A549 (cell line): ENCODE results near the gene ATP13A5. TPM values are rescaled to one million over a fixed set of nuclear protein-coding genes. Genes with fewer than 3 reads are reported as not detected.

ENCODE experiments used
- ATAC-seq, 2 experiments: fragments of 200-7000 bp in 1 of 2; fragments of >200 bp in 1 of 2; cut with Nextera tagmentation in 1 of 2; cut with Tn5 transposase in 1 of 2; 3 replicates each; pipeline versions ENCODE4 v1.8.0 to v1.9.1; 2018 to 2020; ENCODE audit warnings: mild to moderate bottlenecking in 1 of 2, moderate library complexity in 1 of 2
- CTCF ChIA-PET: fragments of 300-600 bp; sonication (Branson Sonifier 250); formaldehyde crosslinking; extraction: SDS; loops from one replicate; lab custom pipeline; 2021; ENCODE audit warnings: antibody characterized with exemption, inconsistent platforms; lab: Yijun Ruan, JAX
- POLR2A ChIA-PET: fragments of 350-600 bp; formaldehyde crosslinking; extraction: SDS; loops from one replicate; lab custom pipeline; 2021; ENCODE audit warnings: antibody characterized with exemption, inconsistent platforms; lab: Yijun Ruan, JAX
- DNase-seq, 2 experiments: peaks; one replicate each; pipeline versions ENCODE4 v3.0.0 to v3.0.0-alpha.2; 2011 to 2016; ENCODE audit warnings: low read depth in 1 of 2, low spot score in 1 of 2
- FAIRE-seq: peaks from 2 replicates; lab custom pipeline; 2011; peaks lifted over from hg19 to GRCh38; lab: Jason Lieb, UNC
- H3K27ac ChIP-seq, 2 experiments: fragments of >200 bp; sonication (Bioruptor Twin); formaldehyde crosslinking; 3 replicates each; pipeline ENCODE4 v1.5.1; 2016 to 2017
- H3K4me1 ChIP-seq: fragments of >200 bp; sonication (Bioruptor Twin); formaldehyde crosslinking; 3 replicates; pipeline ENCODE4 v1.6.1; 2016
- H3K4me2 ChIP-seq: fragments of >200 bp; sonication (Bioruptor Twin); formaldehyde crosslinking; 3 replicates; pipeline ENCODE4 v1.6.1; 2016
- H3K4me3 ChIP-seq: fragments of >200 bp; sonication (Bioruptor Twin); formaldehyde crosslinking; 3 replicates; pipeline ENCODE4 v1.5.1; 2016
- H3K9me3 ChIP-seq: fragments of >200 bp; sonication (Bioruptor Twin); formaldehyde crosslinking; 3 replicates; pipeline ENCODE4 v1.6.1; 2016
- MYC ChIP-seq: IDR thresholded peaks from 2 replicates; pipeline ENCODE4 v1.6.1; 2012; ENCODE audit warnings: mild to moderate bottlenecking, inconsistent platforms, low read length, improper control_type of control experiment, borderline replicate concordance
- POLR2A ChIP-seq: IDR thresholded peaks from 2 replicates; pipeline ENCODE4 v1.6.1; 2012; ENCODE audit warnings: mild to moderate bottlenecking, low read length
- ZC3H11A ChIP-seq: fragments of 450-650 bp; IDR thresholded peaks from 2 replicates; pipeline ENCODE4 v1.6.1; 2014; ENCODE audit warnings: antibody characterized with exemption, mild to moderate bottlenecking
- WGBS: methylation state at CpG from one replicate; pipeline ENCODE4 v1.1.6; 2017; ENCODE audit errors: missing lambda C conversion rate; 5-methylcytosine and 5-hydroxymethylcytosine counted together
- polyA plus RNA-seq, 4 experiments: library from polyadenylated mRNA; depleted of rRNA in 3 of 4; stranded (reverse); fragments of >200 nt; fragmentation: RNase III in 1 of 4; extraction: RNeasy Plus Mini Kit Qiagen cat#74134 plus additional on column Dnase treatment in 1 of 4; gene quantifications; 2 replicates in 3 of 4; 3 replicates in 1 of 4; pipeline ENCODE4 v1.2.3, GENCODE V29; 2011 to 2017
- TF ChIP-seq, protein P1 (sequence below): fragments of 250-450 bp; sonication (Bioruptor Pico); IDR thresholded peaks from 2 replicates; pipeline ENCODE4 v1.5.0; 2020; ENCODE audit warnings: low read depth, mild to moderate bottlenecking, moderate library complexity
- TF ChIP-seq, protein P2 (sequence below): IDR thresholded peaks from 2 replicates; pipeline ENCODE4 v1.6.1; 2012; ENCODE audit warnings: low read depth, borderline replicate concordance
- TF ChIP-seq, protein P3 (sequence below): IDR thresholded peaks from 2 replicates; pipeline ENCODE4 v1.6.1; 2012

The ATP13A5 gene
- polyA plus RNA-seq, 2 of the 4 experiments (the other 2 are of a cell fraction) = not detected

DNA sequence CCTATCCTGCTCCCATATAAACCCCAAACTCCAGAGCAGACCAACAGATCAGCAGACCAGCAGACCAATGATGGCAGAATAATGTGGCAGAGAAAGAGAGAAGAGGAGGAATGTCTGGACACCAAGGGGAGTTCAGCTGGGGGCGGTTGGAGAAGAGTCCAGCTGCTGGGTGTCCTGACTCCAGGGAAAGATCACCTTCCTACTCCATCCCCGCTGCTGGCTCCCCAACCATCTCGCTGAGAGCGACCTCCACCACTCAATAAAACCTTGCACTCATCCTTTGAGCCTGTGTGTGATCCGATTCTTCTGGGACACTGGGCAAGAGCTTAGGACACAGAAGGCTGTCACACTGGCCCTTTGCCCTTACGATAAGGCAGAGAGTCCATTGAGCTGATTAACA, 150.3 kb downstream of the ATP13A5 start:
- CTCF ChIA-PET = no interaction called here
- Histone ChIP-seq H3K4me1 (no peaks in the 10 kb centered on the region), H3K9me3 (no peaks in the 10 kb centered on the region), H3K4me3 (no peak overlapping the region), H3K4me2 (no peak overlapping the region), H3K27ac (no peak overlapping the region)
- POLR2A ChIA-PET = no interaction called here
- FAIRE-seq = no peak
- no peak for TF ChIP-seq MYC
- 5% methylated on average over 5 of the region's 6 CpGs for WGBS
- DNase-seq = no peak
- no peak for ATAC-seq

DNA sequence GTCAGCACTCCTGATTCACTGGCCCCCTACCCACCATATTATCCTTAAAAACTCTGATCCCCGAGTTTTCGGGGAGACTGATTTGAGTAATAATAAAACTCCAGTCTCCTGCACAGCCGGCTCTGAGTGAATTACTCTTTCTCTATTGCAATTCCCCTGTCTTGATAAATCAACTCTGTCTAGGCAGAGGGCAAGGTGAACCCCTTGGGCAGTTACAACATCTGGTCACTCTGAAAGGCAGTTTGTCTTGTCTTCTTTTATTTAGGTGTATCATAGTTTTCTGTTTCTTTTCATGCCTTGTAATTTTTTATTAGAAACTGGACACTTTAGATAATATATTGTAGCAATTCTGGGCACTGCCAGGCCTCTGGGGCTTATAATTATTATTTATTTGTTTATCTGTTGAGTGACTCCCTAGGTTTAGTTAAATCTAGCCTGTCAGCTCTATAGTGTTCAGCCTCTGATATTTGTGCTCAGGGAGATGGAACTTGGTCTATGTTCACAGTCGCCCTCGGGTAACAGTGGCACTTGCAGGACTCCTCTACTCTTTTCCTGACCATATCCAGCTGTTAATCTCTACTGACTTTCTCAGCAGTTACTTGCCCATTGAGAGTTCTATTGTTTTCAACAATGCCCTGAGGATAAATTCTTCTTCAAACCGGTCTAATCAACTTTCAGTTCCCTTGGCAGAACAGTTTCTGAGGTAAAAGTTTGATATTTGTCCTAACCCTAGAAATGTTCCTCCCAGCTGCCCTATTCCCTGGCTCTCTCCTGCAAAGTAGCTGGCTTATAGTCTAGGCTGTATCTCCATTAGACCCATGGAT, 153.0 kb downstream of the ATP13A5 start:
- Histone ChIP-seq H3K4me2 (no peak overlapping the region), H3K4me3 (no peak overlapping the region), H3K4me1 (no peaks in the 10 kb centered on the region), H3K27ac (no peak overlapping the region), H3K9me3 (no peaks in the 10 kb centered on the region)
- ChIA-PET CTCF (no interaction called here), POLR2A (no interaction called here)
- TF ChIP-seq, protein P1, sequence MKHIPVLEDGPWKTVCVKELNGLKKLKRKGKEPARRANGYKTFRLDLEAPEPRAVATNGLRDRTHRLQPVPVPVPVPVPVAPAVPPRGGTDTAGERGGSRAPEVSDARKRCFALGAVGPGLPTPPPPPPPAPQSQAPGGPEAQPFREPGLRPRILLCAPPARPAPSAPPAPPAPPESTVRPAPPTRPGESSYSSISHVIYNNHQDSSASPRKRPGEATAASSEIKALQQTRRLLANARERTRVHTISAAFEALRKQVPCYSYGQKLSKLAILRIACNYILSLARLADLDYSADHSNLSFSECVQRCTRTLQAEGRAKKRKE (CRISPR knock-in tag) = no peak
- TF ChIP-seq, protein P2, sequence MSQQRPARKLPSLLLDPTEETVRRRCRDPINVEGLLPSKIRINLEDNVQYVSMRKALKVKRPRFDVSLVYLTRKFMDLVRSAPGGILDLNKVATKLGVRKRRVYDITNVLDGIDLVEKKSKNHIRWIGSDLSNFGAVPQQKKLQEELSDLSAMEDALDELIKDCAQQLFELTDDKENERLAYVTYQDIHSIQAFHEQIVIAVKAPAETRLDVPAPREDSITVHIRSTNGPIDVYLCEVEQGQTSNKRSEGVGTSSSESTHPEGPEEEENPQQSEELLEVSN = no peak
- TF ChIP-seq POLR2A (no peak), ZC3H11A (no peak)
- TF ChIP-seq, protein P3, sequence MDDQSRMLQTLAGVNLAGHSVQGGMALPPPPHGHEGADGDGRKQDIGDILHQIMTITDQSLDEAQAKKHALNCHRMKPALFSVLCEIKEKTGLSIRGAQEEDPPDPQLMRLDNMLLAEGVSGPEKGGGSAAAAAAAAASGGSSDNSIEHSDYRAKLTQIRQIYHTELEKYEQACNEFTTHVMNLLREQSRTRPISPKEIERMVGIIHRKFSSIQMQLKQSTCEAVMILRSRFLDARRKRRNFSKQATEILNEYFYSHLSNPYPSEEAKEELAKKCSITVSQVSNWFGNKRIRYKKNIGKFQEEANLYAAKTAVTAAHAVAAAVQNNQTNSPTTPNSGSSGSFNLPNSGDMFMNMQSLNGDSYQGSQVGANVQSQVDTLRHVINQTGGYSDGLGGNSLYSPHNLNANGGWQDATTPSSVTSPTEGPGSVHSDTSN = no peak
- FAIRE-seq (no peak), ATAC-seq (no peak), DNase-seq (no peak)
- WGBS = 13% methylated on average over 6 of the region's 6 CpGs

Other genes starting within 250 kb of the ATP13A5 start
- 0.12 TPM in 1 of 2 replicates, not detected in the other for gene PLAAT1, start 137.5 kb downstream of the ATP13A5 start, polyA plus RNA-seq (2011; rRNA removed)
- 0.09 TPM in 1 of 3 replicates, not detected in the others for gene PLAAT1, start 137.5 kb downstream of the ATP13A5 start, polyA plus RNA-seq (2017; fragmentation: RNase III; extraction: RNeasy Plus Mini Kit Qiagen cat#74134 plus additional on column Dnase treatment)
- gene ATP13A4, start 176.1 kb upstream of the ATP13A5 start, polyA plus RNA-seq (2011; rRNA removed) = 0.10 and 0.16 TPM in 2 replicates
- gene ATP13A4, start 176.1 kb upstream of the ATP13A5 start, polyA plus RNA-seq (2017; fragmentation: RNase III; extraction: RNeasy Plus Mini Kit Qiagen cat#74134 plus additional on column Dnase treatment) = 0.05 to 0.09 TPM in 2 of 3 replicates, not detected in the other
- gene OPA1, start 214.5 kb upstream of the ATP13A5 start, polyA plus RNA-seq (2011; rRNA removed) = 50.4 and 54.4 TPM in 2 replicates
- 29.6 to 36.4 TPM (median 31.7 TPM) in 3 replicates for gene OPA1, start 214.5 kb upstream of the ATP13A5 start, polyA plus RNA-seq (2017; fragmentation: RNase III; extraction: RNeasy Plus Mini Kit Qiagen cat#74134 plus additional on column Dnase treatment)